HG02678 (cell line): ENCODE data around the gene FARSB.
"Not testable (repeated sequence)": the region's sequence is repeated elsewhere in the genome, so short reads cannot be mapped to it uniquely, and the experiment has no call there.

Experiments
- ATAC-seq: cut with Tn5 transposase; IDR thresholded peaks from one replicate; pipeline ENCODE4 v1.9.1; 2021; ENCODE audit warnings: mild to moderate bottlenecking, moderate library complexity; ENCODE audit not compliant: unreplicated experiment

FARSB gene

DNA sequence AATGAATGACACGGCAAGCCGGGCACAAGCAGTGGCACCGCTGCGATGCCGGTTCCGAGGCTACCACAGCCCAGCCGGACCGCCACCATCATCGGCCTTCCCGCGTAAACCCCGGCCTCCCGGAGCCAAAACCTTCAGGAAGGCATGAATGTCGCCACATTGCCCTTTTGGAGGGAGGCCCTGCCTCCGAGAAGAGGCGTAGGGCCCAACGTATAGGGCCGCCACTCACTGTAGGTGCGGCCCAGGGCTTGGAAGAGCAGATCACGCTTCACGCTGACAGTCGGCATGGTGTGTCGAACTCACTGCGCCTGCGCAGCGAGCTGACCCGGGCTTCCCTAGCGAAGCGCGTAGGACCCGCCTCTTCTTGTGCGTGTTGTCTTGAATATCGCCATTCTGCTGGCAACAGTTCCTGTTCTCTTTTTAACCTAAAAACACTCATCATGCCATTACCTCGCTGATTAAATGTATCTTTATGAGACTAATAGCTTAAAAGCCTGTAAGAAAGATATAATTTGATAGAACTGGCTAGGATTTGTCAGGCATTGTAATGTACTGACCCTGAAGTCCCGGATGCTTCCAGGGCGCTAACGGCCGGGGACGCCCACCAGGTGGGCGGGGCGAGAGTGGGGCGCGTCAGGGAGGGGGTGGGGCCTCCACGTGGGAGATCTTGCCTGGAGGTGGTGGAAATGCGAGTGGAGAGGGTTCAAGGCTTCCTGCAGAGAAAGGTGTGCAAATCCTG is at the start of gene FARSB:
FARSB (minus strand) TSS at position 306 of the 739 bp plus-strand sequence; CDS start at position 287, 19 bp downstream.
- ATAC-seq = peak; percentile 88

DNA sequence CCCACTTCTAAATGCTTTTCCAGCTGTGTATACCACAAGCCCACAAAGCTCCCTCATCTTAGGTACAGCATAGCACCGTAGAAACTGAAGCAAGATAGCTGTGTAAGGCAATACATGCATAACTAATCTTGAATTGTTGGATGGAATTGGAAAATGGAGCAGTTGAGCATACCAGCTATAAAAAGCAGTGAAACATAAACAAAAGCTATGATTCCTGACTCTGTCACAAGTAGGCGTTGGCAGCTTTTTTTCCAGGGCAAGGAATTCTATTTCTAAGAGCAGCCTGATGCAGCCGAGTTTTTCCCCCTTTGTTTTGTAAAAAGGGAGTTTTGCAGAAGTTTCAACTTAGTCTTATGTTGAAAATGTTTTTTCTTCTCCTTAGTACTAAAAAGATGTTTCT is 48.0 kb upstream of the FARSB start:
- no peak for ATAC-seq

DNA sequence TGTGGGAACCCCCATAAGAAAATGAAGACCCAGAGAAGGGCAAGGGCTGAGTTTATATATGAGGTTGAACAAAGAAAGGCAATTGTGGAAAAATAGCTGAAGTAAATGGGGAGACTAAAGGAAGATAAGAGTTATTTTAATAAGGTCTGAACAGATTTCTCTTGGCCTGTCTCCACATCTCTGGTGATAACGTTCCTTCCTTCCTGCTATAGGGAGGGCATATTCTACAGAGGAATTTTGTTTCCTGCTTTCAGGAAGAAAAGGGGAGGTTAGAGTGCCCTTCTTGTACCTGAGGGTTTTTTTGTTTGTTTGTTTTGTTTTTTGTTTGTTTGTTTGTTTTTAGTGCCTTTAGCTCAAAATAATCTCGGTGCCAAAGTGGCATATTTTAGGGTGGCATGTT is 47.2 kb upstream of the FARSB start:
- no peak for ATAC-seq

DNA sequence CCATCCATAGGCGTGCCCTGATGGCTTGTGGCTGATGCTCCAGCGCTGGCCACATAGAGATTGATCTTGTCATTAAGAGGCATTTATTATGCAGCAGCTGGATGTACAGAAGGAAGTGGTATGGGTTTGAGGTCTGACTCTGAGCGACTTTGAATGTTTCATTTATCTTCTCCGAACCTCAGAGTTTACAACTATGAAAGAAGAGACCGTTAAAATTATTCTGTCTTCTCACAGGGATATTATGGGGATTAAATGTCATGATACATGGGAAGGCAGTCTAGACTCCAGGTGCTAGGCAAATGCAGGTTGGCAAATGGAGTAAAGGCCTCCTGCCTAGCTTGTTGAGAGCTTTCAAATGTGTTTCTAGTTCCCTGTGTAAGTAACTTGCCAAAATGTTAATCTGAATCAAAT is 45.8 kb upstream of the FARSB start:
- peak; percentile 54 for ATAC-seq

DNA sequence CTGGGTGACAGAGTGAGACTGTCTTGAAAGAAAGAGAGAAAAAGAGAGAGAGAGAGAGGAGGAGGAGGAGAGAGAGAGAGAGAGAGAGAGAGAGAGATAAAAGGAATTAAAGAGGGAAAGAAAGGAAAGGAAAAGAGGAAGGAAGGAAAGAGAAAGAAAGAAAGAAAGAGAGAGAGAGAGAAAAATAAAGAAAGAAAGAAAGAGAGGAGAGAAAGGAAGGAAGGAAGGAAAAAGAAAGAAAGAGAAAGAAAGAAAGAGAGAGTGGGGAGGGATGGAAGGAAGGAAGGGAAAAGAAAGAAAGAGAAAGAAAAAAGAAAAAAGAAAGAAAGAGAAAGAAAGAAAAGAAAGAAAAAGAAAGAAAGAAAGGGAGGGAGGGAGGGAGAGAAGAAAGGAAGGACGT is 45.3 kb upstream of the FARSB start:
- no peak for ATAC-seq

DNA sequence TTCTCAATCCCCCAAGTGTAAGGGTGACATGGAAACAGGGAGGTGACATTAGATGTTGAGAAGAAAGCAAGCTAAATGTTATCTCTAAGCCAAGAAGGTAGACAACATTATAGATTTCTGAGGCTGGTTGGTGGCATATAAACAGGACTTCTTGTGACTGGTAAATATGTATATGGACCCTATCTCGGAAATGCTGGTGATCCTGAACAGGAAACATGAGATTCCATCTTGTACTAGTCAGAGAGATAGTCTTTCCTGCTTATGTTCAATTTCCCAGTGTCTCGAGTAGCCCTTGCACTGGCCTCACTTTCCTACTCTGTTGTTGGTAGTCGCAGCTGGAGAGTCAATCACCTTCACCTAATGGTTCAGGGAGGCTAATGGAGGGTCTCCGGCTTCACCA is 42.4 kb upstream of the FARSB start:
- no peak for ATAC-seq

DNA sequence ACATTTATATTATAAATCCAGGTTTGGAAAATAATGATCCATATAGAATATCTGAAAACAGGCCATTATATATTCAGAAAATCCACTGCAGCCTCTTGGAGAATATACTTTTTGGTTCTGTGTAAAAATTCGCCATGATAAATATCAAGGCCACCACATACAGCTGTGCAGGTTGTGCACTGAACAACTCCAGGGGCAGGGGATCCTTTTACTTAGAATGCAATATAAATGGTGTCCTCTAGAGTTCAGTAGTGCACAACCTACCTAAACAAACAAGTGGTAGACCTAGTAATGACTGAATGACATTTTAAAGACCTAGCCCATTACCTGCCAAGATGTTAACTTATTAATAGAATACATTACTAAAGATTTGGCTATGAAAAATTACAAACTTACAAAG is 37.9 kb upstream of the FARSB start:
- peak; percentile 53 for ATAC-seq

DNA sequence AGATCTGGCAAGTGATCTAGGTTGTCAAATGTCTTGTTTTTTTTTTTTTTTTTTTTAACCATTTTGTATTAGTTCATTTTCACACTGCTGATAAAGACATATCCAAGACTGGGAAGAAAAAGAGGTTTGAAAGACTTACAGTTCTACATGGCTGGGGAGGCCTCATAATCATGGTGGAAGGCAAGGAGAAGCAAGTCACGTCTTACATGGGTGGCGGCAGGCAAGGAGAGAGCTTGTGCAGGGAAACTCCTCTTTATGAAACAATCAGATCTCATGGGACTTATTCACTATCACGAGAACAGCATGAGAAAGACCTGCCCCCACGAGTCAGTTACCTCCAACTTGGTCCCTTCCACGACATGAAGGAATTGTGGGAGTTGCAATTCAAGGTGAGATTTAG is 37.5 kb upstream of the FARSB start:
- ATAC-seq = not testable (repeated sequence)

DNA sequence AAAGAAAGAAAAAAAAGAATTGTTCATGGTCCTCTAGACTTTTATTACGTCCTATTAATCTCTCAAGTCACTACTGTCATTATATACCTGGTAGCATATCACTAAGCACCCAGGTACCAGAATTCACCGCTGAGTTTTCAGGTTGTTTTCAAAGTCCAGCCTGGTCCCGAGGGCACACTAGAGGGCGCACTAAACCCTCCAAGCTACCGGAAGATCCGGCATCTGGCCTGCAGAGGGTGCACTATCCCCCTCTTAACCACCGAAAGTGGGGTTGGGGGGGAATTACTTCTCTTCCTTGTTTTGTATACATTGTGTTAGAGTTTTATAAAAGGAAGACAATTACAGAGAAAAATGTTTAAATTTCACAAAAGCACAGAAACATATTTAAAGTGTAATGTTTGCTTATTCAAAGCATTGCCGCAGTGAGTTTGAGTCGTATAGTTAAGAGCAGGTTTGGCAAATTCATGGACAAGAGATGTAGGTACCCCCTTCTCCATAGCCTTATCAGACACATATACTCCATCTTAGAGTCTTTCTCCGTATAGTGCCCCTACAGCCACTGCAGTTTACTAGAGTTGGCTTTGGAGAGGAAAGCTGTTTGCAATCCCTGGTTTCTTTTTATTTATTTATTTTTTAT is 34.8 kb upstream of the FARSB start:
- ATAC-seq = peak; percentile 95

DNA sequence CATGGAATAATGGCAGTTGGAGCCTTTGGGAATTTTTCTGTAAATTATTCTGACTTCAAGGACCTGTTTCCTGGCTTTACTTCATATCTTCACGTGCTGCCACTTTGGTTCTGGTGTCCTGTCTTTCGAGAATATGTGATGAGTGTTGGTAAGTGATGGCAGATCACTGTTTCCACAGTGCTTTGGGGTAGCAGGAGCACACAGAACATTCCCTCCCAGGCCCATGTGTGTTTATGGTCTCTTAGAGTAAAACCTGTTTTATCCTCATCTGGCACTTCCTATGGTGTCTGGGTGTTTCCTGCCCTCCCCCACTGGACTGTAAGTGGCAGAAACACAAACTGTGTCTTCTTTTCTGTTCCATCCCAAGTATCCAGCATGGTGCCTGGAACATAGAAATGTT is 33.4 kb upstream of the FARSB start:
- no peak for ATAC-seq

DNA sequence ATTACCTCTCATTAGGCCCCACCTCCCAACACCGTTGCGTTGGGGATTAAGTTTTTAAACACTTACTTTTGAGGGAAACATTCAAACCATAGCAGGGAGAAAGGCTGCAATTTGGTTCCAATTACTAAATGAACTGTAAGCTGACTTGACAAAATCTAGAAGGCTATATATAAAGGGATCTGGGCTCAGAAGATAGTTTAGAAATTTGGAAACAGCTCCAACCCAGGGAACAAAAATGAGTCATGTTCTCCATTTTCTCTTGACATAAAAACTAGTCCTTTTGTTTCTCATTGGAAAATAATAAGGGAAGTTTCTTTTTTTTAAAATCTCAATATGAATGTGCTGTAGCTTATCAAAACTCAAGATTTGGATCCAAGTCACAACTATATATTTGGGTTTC is 33.0 kb upstream of the FARSB start:
- no peak for ATAC-seq

DNA sequence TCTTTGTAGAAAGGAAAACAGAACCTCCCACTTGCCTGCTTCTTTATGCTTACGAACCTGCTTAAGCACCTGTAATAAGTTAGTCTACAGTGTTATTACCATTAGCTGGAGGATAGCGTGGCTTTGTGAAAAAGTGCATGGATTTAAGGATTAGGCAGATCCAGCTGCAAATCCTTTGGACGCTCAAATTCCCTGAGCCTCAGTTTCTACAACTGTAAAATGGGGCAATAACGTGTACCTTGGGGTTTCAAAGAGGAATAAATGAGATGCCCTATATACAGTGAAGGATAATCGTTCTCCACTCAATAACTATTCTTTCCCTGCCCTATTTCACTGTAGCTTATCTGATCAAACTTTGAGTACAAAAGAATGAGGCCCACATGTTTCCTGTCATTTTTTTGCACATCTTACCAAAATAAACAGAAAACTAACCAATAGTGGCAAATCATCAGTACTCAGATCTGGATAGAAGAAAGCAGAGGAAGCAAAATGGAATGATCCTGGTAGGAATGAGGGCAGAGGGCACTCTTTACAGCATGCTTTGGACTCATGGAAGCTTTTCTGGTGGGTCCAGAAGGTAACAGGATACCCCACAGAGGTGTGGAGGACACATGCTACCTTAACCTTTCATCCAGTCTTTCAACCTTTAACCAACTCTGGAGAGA is 30.3 kb upstream of the FARSB start:
- ATAC-seq = no peak

DNA sequence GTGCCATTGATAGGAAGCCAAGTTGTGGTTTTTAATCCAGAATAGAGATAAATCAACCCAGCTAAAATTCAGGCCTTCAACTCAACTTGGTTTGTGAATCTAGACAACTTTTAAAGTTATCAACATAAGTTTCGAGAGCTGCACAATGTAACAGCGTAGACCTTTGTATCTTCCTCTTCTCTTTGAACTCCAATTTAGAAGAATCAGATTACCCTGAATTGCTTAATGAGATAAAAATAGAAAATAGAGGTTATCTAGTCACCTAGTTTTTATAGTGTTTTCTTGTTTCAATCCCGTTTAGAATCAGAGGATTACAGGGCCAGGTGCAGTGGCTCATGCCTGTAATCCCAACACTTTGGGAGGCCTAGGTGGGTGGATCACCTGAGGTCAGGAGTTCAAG is 27.9 kb upstream of the FARSB start:
- ATAC-seq = no peak

DNA sequence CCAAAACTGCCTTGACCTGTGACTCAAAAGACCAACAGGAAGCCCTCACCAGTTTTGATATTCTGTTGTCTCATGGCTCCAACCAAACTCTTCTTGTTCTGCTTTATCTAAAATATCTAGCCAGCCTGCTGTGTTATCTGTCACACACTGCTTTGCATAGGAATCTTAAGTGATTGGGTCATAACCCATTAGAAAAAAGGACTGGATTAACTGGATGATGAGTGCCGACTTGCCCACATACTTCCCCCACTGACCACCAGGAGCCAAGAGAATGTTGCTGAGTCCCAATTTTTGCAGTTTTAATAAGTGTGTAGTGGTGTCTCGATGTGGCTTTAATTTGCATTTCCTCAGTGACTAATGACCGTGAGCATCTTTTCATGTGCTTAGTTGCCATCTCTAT is 22.1 kb upstream of the FARSB start:
- no peak for ATAC-seq

DNA sequence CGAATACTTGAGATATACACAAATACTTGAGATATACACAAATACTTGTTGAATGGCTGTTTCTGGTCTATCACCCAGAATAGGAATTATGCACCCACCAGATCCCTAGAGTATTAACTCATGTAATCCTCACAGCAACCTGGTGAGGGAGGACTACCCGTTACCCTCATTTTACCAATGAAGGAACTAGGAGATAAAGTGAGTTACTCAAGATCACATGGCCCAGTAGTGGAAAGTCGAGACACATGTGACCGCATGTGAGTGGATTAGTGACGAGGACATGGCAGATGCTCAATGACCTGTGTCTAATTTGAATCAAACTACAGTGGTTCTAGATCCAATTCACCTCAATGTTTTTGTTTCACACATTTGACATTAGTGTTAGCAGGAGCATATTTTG is 18.0 kb upstream of the FARSB start:
- ATAC-seq = no peak

DNA sequence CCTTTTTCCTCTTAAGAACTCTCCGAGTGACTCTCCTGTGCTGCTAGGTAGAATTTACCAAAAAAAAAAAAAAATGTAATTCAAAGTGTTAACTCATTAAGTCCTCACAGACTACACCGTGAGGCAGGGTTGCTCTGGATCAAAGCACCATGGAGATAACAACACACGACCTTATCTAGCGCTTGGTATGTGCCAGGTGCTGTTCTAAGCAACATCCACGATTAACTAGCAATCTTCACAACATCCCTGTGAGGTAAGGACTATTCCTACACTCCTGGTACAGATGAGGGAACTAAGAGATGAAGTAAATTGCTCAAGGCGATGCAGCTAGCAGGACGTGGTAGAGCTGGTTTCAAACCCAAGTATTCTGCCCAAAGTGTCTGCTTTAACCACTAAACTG is 17.4 kb upstream of the FARSB start:
- no peak for ATAC-seq

DNA sequence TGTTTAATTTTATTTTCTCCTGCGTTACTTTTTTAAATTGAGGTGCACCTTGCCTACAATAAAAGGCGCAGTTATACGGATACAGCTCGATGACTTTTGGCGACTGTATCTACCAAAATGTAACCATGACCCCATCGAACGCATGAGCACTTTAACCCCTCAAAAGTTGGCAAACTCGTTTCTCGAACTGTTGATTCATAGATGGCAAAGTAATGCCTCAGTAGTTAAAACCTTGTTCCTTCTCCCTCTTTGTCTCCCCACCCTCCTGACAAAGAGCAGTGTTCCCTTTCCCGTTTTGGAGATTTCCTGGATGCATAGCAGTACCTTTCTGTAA is 16.1 kb upstream of the FARSB start:
- ATAC-seq = no peak

DNA sequence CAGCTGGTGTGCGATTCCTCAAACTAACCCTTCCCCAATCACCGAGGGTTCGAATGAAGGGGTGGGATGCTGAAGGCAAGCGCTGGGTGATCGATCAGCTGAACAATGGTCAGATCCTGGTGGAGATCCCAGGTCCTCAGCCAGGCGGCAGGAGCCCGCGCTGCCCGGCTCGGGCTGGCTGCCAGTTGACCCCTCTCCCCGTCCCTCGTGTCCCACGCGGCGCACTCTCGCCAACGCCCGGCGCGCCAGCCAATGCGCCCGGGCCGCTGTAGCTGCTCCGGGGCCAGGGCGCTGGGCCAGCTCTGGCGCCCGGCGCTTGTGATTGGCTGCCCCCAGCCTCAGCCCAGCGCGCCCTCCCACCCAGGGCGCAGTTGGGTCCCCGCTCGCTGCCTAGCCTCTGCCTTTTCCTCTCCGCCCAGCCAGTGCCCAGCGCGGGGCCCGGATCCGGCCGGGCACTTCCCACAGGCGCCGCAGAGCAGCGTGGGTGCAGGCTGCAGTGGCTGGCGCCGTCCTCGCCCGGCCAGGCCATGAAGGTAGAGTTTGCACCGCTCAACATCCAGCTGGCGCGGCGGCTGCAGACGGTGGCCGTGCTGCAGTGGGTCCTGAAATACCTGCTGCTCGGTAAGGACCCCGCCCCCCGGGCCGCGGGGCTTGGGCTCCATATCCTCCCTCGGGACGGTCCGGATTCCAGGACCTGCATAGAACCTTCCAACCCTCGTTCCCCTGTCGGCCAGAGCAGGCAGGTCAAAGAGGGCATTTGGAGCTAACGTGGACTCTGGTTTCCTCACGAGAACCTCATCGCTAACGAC is 15.6 kb upstream of the FARSB start, which contains the start of gene MOGAT1:
MOGAT1 (plus strand) TSS at position 400 of the 809 bp plus-strand sequence; CDS start at position 528, 128 bp downstream.
- ATAC-seq = peak; percentile 56

DNA sequence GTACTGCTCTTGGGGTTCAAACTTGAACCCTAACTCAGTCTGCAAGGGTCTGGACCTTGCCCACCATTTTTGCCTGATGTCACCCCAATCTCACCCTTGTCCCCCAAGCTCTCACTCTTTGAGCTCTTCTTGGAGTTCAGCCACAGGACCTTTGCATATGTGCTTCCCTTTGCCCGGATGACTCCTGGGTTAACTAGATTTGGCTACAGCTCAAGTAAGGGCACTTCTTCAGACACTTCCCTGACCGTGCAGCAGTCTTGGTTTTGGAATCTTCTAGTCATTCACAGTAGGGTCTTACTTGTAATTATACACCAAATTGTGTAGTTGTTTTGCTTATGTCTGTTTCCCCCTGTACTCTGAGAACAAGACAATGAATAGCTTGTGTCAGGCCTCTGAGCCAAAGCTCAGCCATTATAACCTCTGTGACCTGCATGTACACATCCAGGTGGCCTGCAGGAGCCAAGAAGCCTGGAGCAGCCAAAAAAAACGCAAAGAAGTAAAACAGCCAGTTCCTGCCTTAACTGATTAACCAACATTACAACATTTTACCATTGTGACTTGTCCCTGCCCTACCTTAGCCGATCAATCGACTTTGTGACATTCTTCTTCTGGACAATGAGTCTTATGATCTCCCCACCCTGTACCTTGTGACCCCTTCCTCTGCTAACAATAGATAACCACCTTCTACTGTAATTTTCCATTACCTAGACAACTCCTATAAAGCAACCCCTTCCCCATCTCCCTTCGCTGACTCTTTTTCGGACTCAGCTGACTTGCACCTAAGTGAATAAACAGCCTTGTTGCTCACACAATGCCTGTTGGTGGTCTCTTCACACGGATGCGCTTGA is 14.5 kb upstream of the FARSB start:
- ATAC-seq = no peak

DNA sequence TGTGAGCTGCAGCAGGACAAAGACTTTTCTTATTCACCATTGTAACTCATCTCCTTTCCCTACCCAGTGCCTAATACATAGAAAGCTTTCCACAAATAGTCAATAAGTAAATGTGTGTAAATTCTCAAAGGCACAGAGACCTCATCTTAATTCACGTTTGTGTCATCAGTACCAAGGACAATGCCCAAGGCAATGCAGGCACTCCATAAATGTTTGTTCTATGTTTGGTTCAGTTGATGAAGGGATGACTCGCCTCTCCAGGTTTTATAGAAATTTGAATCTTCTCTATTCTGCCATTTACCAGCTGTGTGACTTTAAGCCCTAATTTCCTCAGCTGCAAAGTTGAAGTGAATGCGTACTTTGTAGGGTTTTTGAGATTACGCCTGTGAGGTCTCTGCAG is 13.5 kb upstream of the FARSB start:
- ATAC-seq = no peak
